ENCODE data around the gene SDC4. TPM values are rescaled to one million over a fixed set of nuclear protein-coding genes. Genes with fewer than 3 reads are reported as not detected.

SDC4 gene
- total RNA-seq, 1 donor from 2014 or later: 62.6 TPM

- Histone ChIP-seq H3K4me1 (peaks cover 15% of the 10 kb centered on the region), H3K27me3 (no peaks in the 10 kb centered on the region), H3K27ac (no peak overlapping the region), H3K4me3 (no peak overlapping the region), H3K36me3 (no peaks in the 10 kb centered on the region), H3K9me3 (no peaks in the 10 kb centered on the region)
- no peak for TF ChIP-seq CTCF (IDR thresholded peaks at IDR 0.05)
- no peak for TF ChIP-seq POLR2AphosphoS5 (IDR thresholded peaks at IDR 0.05; ENCODE audit: insufficient read depth in 1 of 2, low read depth in 1 of 2)
- no peak for TF ChIP-seq POLR2A (IDR thresholded peaks at IDR 0.05)
- no peak for DNase-seq (ENCODE audit: extremely low spot score in 2 of 2)
- intact Hi-C loops (cut with DNase I): loop anchor here (5.0 kb wide), 1 partner anchor 456 kb away; no protein-coding TSS in a partner anchor
Measured at GRCh38 chr20:45316150-45317080, 31.8 kb downstream of the SDC4 start.

GRCh38 chr20:45315672-45316071 lies 32.6 kb downstream of the SDC4 start:
- no peak overlapping the region for H3K27ac ChIP-seq
- H3K9me3 ChIP-seq: no peaks in the 10 kb centered on the region
- no peak for DNase-seq (ENCODE audit: extremely low spot score in 2 of 2)
- peaks cover 15% of the 10 kb centered on the region for H3K4me1 ChIP-seq
- intact Hi-C loops (cut with DNase I): loop anchor here (5.0 kb wide), 1 partner anchor 457 kb away; no protein-coding TSS in a partner anchor
- no peaks in the 10 kb centered on the region for H3K27me3 ChIP-seq
- no peak for TF ChIP-seq CTCF (IDR thresholded peaks at IDR 0.05)
- no peak for TF ChIP-seq POLR2AphosphoS5 (IDR thresholded peaks at IDR 0.05; ENCODE audit: insufficient read depth in 1 of 2, low read depth in 1 of 2)
- no peak for TF ChIP-seq POLR2A (IDR thresholded peaks at IDR 0.05)
- H3K36me3 ChIP-seq: no peaks in the 10 kb centered on the region
- H3K4me3 ChIP-seq: no peak overlapping the region

- intact Hi-C loops (cut with DNase I): no loop called here
- no peak for DNase-seq (ENCODE audit: extremely low spot score in 2 of 2)
- no peak overlapping the region for H3K27ac ChIP-seq
- no peaks in the 10 kb centered on the region for H3K36me3 ChIP-seq
- H3K27me3 ChIP-seq: no peaks in the 10 kb centered on the region
- no peak overlapping the region for H3K4me3 ChIP-seq
- no peaks in the 10 kb centered on the region for H3K9me3 ChIP-seq
- peaks cover 7% of the 10 kb centered on the region for H3K4me1 ChIP-seq
- no peak for TF ChIP-seq POLR2A (IDR thresholded peaks at IDR 0.05)
- TF ChIP-seq POLR2AphosphoS5 (IDR thresholded peaks at IDR 0.05; ENCODE audit: insufficient read depth in 1 of 2, low read depth in 1 of 2): no peak
- TF ChIP-seq CTCF (IDR thresholded peaks at IDR 0.05): no peak
Measured at GRCh38 chr20:45313943-45314342, 34.3 kb downstream of the SDC4 start.

GRCh38 chr20:45313065-45313695 lies 35.0 kb downstream of the SDC4 start:
- no peak overlapping the region for H3K27ac ChIP-seq
- no peak for DNase-seq (ENCODE audit: extremely low spot score in 2 of 2)
- H3K4me1 ChIP-seq: peaks cover 15% of the 10 kb centered on the region
- intact Hi-C loops (cut with DNase I): no loop called here
- H3K27me3 ChIP-seq: no peaks in the 10 kb centered on the region
- no peak for TF ChIP-seq POLR2AphosphoS5 (IDR thresholded peaks at IDR 0.05; ENCODE audit: insufficient read depth in 1 of 2, low read depth in 1 of 2)
- no peak for TF ChIP-seq POLR2A (IDR thresholded peaks at IDR 0.05)
- no peak for TF ChIP-seq CTCF (IDR thresholded peaks at IDR 0.05)
- H3K4me3 ChIP-seq: no peak overlapping the region
- H3K9me3 ChIP-seq: no peaks in the 10 kb centered on the region
- no peaks in the 10 kb centered on the region for H3K36me3 ChIP-seq

All from vagina (tissue), 2 donors.